GM11168 (cell line): ENCODE measurements around the gene HYAL4.
"Not testable (repeated sequence)": the region's sequence is repeated elsewhere in the genome, so short reads cannot be mapped to it uniquely, and the experiment has no call there.

ENCODE experiments used
- in situ Hi-C: fragments of 300-500 bp; cut with MboI; formaldehyde crosslinking; loops from one replicate; pipeline ENCODE4 v1.12.0; 2022; ENCODE audit warnings: low sequenced_read_pairs; ENCODE audit not compliant: unreplicated experiment

HYAL4 gene

DNA sequence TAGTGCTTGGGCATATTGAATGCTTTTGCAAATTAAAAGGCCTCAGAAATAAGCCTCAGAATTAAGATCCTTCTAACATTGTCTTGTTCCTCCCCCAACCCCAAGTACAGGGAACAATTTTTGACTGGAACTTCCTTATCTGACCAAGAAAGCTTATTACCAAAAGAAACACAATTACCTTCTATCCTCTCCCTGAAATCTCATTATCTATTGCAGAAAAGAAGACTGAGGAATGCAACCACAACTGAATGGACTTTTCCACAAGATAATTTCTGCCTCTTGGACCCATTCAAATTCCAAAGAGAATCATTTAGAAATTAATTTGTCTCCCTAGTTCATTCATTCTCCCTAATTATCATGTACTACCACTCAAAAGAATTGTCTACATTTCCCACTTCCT lies 43.2 kb downstream of the HYAL4 start:
- in situ Hi-C loops = no loop called here

DNA sequence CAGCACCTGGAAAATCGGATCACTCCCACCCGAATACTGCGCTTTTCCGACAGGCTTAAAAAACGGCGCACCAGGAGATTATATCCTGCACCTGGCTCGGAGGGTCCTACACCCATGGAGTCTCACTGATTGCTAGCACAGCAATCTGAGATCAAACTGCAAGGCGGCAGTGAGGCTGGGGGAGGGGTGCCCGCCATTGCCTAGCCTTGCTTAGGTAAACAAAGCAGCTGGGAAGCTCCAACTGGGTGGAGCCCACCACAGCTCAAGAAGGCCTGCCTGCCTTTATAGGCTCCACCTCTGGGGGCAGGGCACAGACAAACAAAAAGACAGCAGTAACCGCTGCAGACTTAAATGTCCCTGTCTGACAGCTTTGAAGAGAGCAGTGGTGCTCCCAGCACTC lies 49.8 kb downstream of the HYAL4 start:
- in situ Hi-C loops = not testable (repeated sequence)

DNA sequence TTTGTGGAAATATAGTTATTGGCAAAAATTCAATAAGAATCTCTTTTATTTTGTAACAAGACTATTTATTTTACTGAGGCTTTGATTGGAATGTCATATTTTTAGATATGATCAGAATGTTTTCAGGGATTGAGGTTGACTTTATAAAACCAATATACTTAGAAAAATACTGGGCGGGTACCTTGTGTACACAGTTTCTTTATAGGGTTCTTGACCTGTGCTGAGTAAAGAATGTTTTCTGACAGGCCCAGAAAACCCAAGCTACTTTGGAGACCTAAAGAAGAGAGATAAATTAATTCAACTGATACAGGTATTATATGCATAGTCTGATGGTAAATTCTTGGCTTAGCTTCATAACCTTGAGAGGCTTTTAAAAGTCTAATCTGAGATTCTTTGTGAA lies 56.1 kb downstream of the HYAL4 start:
- in situ Hi-C loops = no loop called here

DNA sequence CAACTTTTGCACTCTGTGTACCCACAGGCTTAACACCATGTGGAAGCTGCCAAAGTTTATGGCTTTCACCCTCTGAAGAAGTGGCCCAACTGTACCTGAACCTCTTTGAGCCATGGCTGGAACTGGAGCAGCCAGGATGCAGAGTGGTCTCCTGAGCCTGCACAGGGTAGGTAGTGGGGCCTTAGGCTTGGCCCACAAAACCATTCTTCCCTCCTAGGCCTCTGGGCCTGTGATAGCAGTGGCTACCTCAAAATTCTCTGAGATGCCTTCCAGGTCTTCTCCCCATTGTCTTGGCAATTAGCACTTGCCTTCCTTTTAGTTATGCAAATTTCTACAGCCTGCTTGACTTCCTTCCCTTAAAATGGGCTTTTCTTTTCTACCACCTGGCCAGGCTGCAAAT lies 60.7 kb downstream of the HYAL4 start:
- in situ Hi-C loops = no loop called here

DNA sequence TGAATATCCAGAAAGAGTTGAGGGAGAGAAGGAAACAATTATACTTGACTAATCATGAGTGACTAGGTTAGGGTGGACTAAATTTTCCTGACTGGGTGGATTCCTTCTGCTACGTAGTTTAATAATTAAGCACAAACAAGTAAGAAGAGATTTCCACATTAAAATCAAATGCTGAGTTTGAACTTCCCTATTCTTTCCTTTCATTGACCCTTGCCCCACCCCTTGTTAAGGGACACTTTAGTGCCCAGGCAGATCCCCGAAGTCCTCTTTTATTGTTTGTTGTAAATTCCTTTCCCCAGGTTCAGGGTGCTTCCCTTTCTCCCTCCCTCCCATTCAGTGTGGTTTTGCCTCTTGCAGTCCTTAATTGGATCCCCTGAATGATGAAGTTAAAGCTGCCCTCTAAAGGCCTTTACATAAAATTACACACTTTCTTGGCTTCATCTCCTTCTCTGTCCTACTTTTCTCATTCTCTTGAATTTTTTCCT lies 71.3 kb downstream of the HYAL4 start:
- in situ Hi-C loops = no loop called here

DNA sequence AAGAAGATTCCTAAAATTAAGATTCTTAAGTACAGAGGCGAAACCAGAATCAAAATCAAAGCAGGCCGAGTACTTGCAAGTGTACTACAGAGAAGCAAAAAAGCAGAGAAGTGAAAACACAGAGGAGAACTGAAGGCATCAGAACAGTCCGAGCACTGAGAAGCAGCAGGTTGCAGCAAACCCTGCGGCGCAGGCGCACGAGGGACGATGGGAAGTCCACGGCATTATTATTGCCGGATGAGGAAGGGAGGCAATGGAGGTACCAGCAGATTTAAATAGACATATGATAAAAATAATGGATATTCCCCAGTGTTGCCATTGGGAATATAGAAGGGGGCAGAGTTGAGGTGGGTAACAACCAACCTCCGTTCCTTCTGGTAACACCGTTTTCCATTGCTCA lies 72.9 kb downstream of the HYAL4 start:
- in situ Hi-C loops = no loop called here

DNA sequence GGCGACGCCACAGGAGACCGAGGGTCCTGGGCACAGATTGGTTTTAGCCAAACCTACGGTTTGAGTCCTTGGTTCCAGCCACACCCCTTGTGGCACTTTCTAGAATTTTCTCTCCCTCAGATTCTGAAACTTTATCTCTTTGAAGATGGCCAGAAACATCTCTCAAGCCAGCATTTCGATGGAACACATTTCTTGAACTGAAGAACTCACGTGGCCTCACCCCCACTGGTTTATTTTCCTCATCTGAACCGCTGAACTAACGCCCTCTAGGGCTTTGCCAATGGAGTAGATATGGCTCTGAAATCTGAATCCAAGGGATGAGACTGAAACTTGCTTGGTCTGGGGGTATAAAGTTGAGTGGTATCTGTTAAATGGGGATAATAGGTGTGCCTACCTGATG lies 73.3 kb downstream of the HYAL4 start:
- in situ Hi-C loops = no loop called here

DNA sequence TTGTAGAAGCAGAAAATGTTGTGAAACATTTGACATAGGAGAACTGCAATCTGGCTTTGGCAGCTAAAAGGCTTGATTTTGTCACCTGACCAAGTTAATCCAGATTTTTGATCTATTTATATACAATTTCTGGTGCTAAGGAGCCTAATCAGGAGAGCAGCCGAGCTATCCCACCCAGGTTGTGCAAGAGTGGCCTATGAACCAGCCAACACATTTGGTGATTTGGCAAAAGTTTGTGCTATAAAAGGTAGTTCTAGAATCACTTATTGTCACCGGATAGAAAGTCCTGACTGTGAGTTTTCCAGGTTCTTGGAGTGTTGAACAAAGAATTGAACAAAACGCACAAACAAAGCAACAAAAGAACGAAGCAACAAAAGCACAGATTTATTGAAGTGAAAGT lies 78.6 kb downstream of the HYAL4 start:
- in situ Hi-C loops = no loop called here

DNA sequence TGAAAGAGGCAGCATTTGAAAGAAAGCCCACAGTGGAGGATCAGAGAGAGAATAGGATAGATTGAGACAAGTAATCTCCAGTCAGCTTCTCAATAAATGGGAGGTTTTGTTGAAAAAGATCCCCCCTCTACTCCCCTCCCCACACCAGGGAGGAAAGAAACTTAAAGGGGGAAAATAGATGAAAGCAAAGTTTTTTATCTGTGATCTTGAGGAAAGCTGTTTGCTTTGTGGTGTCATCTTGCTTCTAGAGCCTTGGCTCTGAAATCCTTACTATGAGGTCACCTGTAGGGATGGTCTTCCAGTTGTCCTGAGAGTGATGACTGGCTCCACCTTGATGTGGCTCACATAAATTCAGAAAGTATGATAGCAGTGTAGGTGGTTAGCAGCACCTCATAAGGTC lies 80.0 kb downstream of the HYAL4 start, which contains the start of gene SPAM1:
Gene SPAM1, plus strand, starts transcription at position 301 of the 400 bp plus-strand sequence. CDS start 28,330 bp downstream, outside the sequence.
- in situ Hi-C loops = no loop called here
